Medulla oblongata (tissue), 1 donor: ENCODE data around the gene PPP6C.
A peak's percentile ranks its signal among the peaks of the same experiment; 100 is the strongest.
"Not testable (repeated sequence)": the region's sequence is repeated elsewhere in the genome, so short reads cannot be mapped to it uniquely, and the experiment has no call there.

Source experiments
- DNase-seq: peaks from one replicate; pipeline ENCODE4 v3.0.0-alpha.2; 2015; ENCODE audit errors: extremely low spot score

PPP6C gene

GRCh38 chr9:125183054-125183453 is 6.5 kb downstream of the PPP6C start:
- no peak for DNase-seq

- not testable (repeated sequence) for DNase-seq
These were observed 7.8 kb downstream of the PPP6C start for GRCh38 chr9:125181756-125182155.

GRCh38 chr9:125180876-125181275 is 8.7 kb downstream of the PPP6C start:
- no peak for DNase-seq

GRCh38 chr9:125179776-125180175 is 9.8 kb downstream of the PPP6C start:
- not testable (repeated sequence) for DNase-seq

- DNase-seq: no peak
These were observed 11.7 kb downstream of the PPP6C start for GRCh38 chr9:125177888-125178287.

GRCh38 chr9:125176636-125177035 is 13.0 kb downstream of the PPP6C start:
- no peak for DNase-seq

- no peak for DNase-seq
These were observed 17.4 kb downstream of the PPP6C start for GRCh38 chr9:125172031-125172755.

- DNase-seq: no peak
These were observed 19.7 kb downstream of the PPP6C start for GRCh38 chr9:125169895-125170294.

GRCh38 chr9:125166762-125167161 is 22.8 kb downstream of the PPP6C start:
- DNase-seq: no peak

- DNase-seq: not testable (repeated sequence)
These were observed 26.7 kb downstream of the PPP6C start for GRCh38 chr9:125162891-125163290.

- no peak for DNase-seq
These were observed 28.2 kb downstream of the PPP6C start for GRCh38 chr9:125161284-125161918.

- DNase-seq: no peak
These were observed 28.9 kb downstream of the PPP6C start for GRCh38 chr9:125160750-125161149.

GRCh38 chr9:125156551-125156950 is 33.1 kb downstream of the PPP6C start:
- no peak for DNase-seq

GRCh38 chr9:125153712-125154367 is 35.8 kb downstream of the PPP6C start:
- no peak for DNase-seq

- no peak for DNase-seq
These were observed 37.9 kb downstream of the PPP6C start for GRCh38 chr9:125151730-125152129.

GRCh38 chr9:125150349-125151245 is 39.0 kb downstream of the PPP6C start:
- no peak for DNase-seq

GRCh38 chr9:125147401-125147951 is 42.1 kb downstream of the PPP6C start:
- DNase-seq: no peak

GRCh38 chr9:125146247-125146646 is 43.4 kb downstream of the PPP6C start:
- DNase-seq: no peak

GRCh38 chr9:125145425-125145824 is 44.2 kb downstream of the PPP6C start:
- no peak for DNase-seq

GRCh38 chr9:125143377-125144090 is 46.1 kb downstream of the PPP6C start, which contains the start of gene SCAI:
Gene SCAI (minus strand): TSS chr9:125143528. CDS start chr9:125143437, 91 bp downstream.
- DNase-seq: peak; percentile 99
